ENCODE measurements around the gene ACACA.

ACACA gene

DNA sequence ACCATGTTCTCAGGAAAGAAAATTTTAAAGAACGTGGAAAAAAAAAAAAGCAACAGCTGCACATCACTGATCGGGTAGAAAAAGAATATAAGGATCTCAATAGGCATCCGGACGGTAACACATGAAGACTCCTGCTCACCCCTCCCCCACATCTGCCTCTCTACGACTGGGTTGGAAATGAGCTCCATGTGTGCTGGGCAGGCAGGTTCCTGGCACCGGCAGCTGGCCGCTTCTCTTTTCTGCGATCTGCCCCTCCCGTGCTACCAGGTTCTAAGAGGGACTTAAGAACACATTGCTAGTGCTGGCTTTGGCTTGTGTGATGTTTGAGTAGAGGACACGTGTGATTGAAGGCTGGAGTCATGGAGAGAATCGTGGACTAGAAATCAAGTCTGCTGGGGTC lies 342.4 kb downstream of the ACACA start:
- intact Hi-C loops (cut with DNase I; ENCODE audit: low total_unique reads): no loop called here
- no peak for DNase-seq
- Histone ChIP-seq H3K4me3 (no peak overlapping the region), H3K36me3 (no peaks in the 10 kb centered on the region), H3K27ac (no peak overlapping the region), H3K9me3 (peaks cover 0 to 3% (median 0%) of the 10 kb centered on the region in 3 donors), H3K4me1 (no peaks in the 10 kb centered on the region), H3K27me3 (peaks cover 0 to 43% of the 10 kb centered on the region in 2 donors)
- TF ChIP-seq, protein P1, sequence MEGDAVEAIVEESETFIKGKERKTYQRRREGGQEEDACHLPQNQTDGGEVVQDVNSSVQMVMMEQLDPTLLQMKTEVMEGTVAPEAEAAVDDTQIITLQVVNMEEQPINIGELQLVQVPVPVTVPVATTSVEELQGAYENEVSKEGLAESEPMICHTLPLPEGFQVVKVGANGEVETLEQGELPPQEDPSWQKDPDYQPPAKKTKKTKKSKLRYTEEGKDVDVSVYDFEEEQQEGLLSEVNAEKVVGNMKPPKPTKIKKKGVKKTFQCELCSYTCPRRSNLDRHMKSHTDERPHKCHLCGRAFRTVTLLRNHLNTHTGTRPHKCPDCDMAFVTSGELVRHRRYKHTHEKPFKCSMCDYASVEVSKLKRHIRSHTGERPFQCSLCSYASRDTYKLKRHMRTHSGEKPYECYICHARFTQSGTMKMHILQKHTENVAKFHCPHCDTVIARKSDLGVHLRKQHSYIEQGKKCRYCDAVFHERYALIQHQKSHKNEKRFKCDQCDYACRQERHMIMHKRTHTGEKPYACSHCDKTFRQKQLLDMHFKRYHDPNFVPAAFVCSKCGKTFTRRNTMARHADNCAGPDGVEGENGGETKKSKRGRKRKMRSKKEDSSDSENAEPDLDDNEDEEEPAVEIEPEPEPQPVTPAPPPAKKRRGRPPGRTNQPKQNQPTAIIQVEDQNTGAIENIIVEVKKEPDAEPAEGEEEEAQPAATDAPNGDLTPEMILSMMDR (IDR thresholded peaks at IDR 0.05): no peak

GRCh38 chr17:37062021-37062420 lies 344.6 kb downstream of the ACACA start:
- H3K4me1 ChIP-seq: no peaks in the 10 kb centered on the region
- no peaks in the 10 kb centered on the region for H3K9me3 ChIP-seq
- TF ChIP-seq, protein P1 (IDR thresholded peaks at IDR 0.05): no peak
- H3K4me3 ChIP-seq: no peak overlapping the region
- intact Hi-C loops (cut with DNase I; ENCODE audit: low total_unique reads): no loop called here
- peaks cover 2 to 10% (median 9%) of the 10 kb centered on the region in 3 donors for H3K36me3 ChIP-seq
- peaks cover 0 to 25% of the 10 kb centered on the region in 2 donors for H3K27me3 ChIP-seq
- no peak for DNase-seq
- H3K27ac ChIP-seq: no peak overlapping the region

- intact Hi-C loops (cut with DNase I; ENCODE audit: low total_unique reads): no loop called here
- TF ChIP-seq, protein P1 (IDR thresholded peaks at IDR 0.05): no peak
- Histone ChIP-seq H3K4me1 (no peaks in the 10 kb centered on the region), H3K27ac (no peak overlapping the region), H3K27me3 (peaks cover 0 to 19% of the 10 kb centered on the region in 2 donors), H3K36me3 (peaks cover 8 to 20% (median 20%) of the 10 kb centered on the region in 3 donors), H3K9me3 (no peaks in the 10 kb centered on the region), H3K4me3 (no peak overlapping the region)
- no peak for DNase-seq
Measured at GRCh38 chr17:37060928-37061327, 345.7 kb downstream of the ACACA start.

DNA sequence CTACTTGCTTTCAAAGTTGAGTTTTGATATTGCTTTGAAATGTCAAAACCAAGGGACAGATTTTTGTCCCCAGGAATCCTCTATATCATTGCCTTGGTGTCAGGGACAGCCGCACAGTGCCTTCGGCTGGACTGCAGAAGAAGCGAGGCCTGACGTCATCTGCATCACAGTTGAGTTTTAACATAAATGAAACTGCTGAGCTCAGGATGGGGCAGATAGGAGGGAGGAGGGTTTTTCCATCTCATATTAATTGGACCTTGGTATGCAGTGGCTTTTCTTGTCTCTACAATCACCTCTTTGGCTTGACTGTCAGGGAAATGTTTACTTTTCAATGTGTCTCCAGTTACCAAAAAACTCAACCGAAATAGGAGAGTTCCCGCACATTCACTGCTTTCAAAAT lies 346.5 kb downstream of the ACACA start:
- TF ChIP-seq, protein P1 (IDR thresholded peaks at IDR 0.05): no peak
- Histone ChIP-seq H3K9me3 (no peaks in the 10 kb centered on the region), H3K27me3 (peaks cover 0 to 12% of the 10 kb centered on the region in 2 donors), H3K36me3 (peaks cover 8 to 29% (median 20%) of the 10 kb centered on the region in 3 donors), H3K4me3 (no peak overlapping the region), H3K27ac (no peak overlapping the region), H3K4me1 (no peaks in the 10 kb centered on the region)
- intact Hi-C loops (cut with DNase I; ENCODE audit: low total_unique reads): no loop called here
- no peak for DNase-seq

DNA sequence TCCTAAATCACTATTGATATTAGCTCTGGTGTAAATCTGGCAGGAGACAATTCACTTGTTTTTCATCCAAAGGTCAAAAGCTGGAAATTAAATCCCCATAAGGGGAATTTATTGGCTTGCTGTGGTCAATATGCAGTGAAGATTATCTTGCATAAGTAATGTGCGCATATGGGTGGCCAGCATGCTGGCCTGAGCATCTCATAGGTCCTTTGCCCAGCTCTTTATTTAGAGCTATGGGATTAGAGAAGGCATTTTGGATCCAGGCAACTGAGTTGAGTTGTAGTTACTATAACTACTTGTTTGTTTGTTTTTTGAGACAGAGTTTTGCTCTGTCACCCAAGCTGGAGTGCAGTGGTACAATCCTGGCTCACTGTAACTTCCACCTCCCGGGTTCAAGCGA lies 347.1 kb downstream of the ACACA start:
- H3K27ac ChIP-seq: no peak overlapping the region
- H3K4me3 ChIP-seq: no peak overlapping the region
- H3K36me3 ChIP-seq: peaks cover 8 to 35% (median 23%) of the 10 kb centered on the region in 3 donors
- H3K9me3 ChIP-seq: no peaks in the 10 kb centered on the region
- no peak for DNase-seq
- peaks cover 0 to 6% of the 10 kb centered on the region in 2 donors for H3K27me3 ChIP-seq
- H3K4me1 ChIP-seq: no peaks in the 10 kb centered on the region
- TF ChIP-seq, protein P1 (IDR thresholded peaks at IDR 0.05): no peak
- intact Hi-C loops (cut with DNase I; ENCODE audit: low total_unique reads): no loop called here

- intact Hi-C loops (cut with DNase I; ENCODE audit: low total_unique reads): no loop called here
- Histone ChIP-seq H3K27me3 (no peaks in the 10 kb centered on the region), H3K27ac (no peak overlapping the region), H3K4me3 (no peak overlapping the region), H3K9me3 (no peaks in the 10 kb centered on the region), H3K36me3 (peaks cover 14 to 52% (median 33%) of the 10 kb centered on the region in 3 donors), H3K4me1 (no peaks in the 10 kb centered on the region)
- no peak for DNase-seq
- TF ChIP-seq, protein P1 (IDR thresholded peaks at IDR 0.05): no peak
Measured at GRCh38 chr17:37056622-37057021, 350.0 kb downstream of the ACACA start.
